Muscle of back (tissue), 13 donors: Measurements from ENCODE around the gene PRR23A. TPM values are rescaled to one million over a fixed set of nuclear protein-coding genes. Genes with fewer than 3 reads are reported as not detected.
"Not testable (repeated sequence)": the region's sequence is repeated elsewhere in the genome, so short reads cannot be mapped to it uniquely, and the experiment has no call there.

Experiments used
- DNase-seq, 3 donors: peaks; one replicate each; pipeline versions ENCODE4 v3.0.0 to v3.0.0-alpha.2; 2013
- long read RNA-seq, 9 donors: transcript quantifications; one replicate each; lab custom pipeline, GENCODE V29; 2026
- polyA plus RNA-seq, 10 donors: library from polyadenylated mRNA; unstranded; fragments of 120-200 nt; gene quantifications; one replicate each; pipeline ENCODE4 v1.2.1, GENCODE V29; 2013; ENCODE audit not compliant: insufficient read length in 10 of 10

The PRR23A gene
- polyA plus RNA-seq = not detected
- long read RNA-seq, donor 1 = 0 reads
- long read RNA-seq, donor 2 = 0 reads
- long read RNA-seq, donor 3 = 0 reads
- long read RNA-seq, donor 4 = 0 reads
- long read RNA-seq, donor 5 = 0 reads
- long read RNA-seq, donor 6 = 0 reads
- long read RNA-seq, donor 7 = 0 reads
- long read RNA-seq, donor 8 = 0 reads
- long read RNA-seq, donor 9 = 0 reads

DNA sequence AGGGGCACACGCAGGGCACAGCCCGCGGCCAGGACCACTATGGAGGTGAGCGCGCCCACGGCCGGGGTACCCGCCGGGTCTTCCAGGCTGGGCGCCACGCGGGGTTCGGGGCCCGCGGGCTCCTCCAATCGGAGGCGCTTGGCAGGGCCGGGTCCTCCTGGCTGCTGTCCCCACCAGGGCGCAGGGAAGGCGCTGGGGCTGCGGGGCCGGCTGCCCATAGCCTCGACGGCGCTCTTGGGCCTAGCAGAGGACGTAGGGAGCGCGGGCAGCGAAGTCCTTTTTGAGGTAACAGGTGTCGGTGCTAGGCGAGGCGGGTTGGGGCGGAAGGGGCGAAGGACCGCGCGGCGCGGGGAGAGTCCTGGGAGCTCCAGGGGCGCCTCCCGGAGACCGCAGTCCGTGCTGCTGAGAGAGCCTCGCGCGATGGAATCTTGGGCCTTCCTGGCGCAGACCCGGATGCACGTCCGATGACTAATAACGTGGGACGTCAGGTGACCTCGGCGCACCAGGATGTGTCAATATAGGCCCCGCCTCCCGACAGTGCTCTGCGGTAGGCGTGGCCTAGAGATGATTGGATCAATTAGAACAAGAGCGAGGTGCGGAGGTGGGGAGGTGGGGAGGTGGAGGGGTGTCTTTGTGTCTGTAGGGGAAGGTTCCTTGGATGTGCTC lies at the start of gene PRR23A:
Gene PRR23A, minus strand, starts transcription at position 218 of the 666 bp plus-strand sequence. Its CDS starts 0 bp downstream, at position 218.
- no peak for DNase-seq

DNA sequence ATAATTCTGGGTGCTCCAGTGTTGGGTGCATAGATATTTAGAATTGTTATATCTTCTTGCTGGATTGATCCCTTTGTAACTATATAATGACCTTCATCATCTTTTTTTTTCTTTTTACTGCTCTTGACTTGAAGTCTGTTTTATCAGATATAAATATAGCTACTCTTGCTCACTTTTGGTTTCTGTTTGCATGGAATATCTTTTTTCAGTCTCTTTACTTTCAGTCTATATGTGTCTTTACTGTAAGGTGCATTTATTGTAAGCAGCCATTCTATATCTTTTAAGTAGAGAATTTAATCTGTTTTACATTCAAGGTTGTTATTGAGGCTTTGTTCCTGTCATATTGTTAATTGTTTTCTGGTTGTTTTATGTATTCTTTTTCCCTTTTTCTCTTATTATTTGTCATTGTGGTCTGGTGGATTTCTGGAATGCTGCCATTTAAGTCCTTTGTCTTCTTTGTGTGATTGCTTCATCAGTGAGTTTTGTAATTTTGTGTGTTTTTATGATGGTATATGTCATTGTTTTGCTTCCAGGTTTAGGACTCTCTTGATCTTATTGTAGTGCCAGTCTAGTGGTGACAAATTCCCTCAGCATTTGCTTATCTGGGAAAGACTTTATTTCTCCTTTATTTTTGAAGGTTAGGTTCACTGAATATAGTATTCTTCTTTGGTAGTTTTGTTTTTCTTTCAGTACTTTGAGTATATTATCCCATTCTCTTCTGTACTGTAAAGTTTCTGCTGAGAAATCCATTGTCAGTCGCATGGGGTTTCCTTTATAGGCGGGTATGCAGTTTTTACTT lies 46.9 kb upstream of the PRR23A start:
- no peak for DNase-seq

DNA sequence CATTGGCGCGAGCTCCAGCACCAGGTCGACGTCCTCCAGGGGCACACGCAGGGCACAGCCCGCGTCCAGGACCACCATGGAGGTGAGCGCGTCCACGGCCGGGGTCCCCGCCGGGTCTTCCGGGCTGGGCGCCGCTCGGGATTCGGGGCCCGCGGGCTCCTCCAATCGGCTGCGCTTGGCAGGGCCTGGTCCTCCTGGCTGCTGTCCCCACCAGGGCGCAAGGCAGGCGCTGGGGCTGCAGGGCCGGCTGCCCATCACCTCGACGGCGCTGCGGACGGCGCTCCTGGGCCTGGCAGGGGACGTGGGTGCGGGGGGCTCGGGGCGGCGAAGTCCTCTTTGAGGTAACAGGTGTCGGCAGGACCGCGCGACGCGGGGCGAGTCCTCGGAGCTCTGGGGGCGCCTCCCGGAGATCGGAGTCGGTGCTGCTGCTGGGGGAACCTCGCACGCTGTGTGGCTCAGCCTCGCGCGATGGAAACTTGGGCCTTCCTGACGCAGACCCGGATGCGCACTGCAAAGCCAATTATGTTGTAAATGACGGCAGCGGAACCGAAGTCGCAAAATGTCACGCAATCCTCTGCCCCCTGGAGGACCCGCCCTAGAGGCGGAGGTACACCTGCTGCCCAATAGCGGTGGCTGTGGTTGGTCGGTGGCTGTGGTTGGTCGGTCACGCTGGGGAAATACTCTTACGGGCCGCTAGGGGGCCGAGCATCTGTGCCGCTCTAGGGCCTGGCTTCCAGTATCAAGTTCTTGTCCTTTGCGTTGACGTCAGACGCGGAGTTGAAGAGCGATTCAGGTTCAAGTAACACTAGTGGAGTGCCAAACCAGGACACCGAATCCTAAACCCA lies 38.5 kb upstream of the PRR23A start, which contains the start of gene PRR23C:
Gene PRR23C, minus strand, starts transcription at position 527 of the 845 bp plus-strand sequence. Its CDS starts 272 bp downstream, at position 255.
- DNase-seq = no peak

DNA sequence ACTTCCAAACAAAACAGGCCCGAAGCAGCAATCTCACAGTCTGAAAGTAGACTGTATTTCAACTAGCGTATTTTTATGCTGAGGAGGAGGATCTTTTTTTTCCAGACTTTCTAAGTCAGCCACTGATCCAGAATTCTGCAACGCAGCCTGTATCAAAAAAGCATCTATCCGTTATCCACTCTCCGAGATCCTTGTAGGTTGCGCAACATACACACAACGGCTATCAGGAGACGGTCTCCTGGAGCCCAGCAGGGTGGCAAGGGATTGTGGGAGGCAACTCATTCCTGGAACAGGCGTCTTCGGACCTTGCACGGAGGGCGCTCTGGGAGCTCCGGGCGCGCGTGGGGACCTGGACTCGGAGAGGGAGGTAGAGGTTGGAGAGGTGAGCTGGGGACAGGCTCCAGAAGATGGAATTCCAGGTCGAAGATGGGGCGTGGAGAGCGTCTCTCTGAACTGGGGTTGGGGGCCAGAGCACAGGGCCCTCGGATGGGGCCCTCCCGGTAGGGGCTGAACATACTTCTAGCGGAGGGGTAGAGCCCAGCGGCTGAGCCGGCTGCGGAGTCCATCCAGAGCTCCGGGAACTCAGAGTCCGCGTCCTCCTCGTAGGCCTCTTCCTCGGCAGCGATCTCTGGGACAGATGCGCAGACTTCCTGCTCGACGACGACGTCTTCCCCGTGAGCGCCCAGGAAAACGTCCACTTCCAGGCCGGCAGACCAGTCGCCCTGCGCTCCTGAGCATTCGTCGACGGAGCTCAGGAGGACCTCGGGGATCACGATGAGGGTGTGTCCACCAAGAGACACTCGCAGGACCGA lies 37.7 kb upstream of the PRR23A start:
- DNase-seq = no peak

DNA sequence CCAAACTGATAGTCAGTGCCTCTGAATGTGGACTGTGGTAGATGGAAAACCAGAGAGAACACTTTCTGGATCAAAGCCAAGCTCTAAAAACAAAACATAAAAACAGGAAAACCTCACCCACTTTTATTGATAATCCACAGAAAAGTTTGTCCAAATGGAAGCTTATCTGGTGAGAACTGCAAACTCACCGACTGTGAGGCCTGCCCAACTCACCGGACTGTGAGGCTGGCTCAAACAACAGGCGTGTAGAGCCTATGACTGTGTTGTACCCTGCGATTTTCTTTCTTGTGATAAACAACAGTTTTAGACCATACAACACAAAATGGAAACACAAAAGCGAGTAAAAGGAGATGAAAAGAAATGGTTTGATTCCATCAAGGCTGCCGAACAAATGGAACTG lies 31.4 kb upstream of the PRR23A start:
- DNase-seq = no peak

DNA sequence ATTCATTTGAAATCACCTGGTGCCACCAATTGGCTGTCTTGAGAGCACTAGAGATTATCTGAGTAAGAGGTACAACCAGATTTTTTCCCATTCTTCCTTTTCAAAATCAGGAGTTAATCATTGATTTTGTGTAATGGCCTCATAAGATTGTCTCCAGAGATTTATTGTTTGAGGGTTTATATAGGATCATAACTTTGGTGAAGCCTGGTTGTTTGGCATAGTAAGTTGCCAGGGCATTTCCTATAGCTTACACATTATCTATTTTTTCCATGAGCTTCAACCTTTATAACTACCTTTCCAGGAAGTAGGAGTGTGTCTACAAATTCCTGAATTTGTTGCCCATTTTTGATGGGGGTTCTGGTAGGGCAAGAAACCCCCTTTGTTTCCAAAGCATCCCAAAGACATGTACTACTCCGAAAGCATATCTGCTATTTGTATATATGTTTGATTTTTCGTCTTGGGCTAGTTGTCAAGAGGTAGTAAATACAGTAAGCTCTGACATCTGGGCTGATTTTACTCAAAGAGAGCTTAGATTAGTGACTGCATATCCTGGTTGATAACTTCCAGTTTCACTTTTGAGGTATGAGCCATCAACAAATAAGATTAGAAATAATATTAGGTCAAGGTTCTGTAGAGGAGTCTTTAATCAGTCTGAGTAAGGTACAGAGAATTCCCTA lies 26.4 kb upstream of the PRR23A start:
- DNase-seq = no peak

DNA sequence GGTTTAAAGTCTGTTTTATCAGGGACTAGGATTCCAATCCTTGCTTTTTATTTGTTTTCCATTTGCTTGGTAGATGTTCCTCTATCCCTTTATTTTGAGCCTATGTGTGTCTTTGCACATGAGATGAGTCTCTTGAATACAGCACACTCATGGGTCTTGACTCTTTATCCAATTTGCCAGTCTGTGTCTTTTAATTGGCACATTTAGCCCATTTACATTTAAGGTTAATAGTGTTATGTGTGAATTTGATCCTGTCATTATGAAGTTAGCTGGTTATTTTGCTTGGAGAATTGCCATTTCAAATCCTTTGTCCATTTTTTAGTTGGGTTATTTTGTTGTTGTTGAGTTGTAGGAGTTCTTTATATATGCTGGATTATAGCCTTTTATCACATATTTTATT lies 24.5 kb upstream of the PRR23A start:
- not testable (repeated sequence) for DNase-seq

DNA sequence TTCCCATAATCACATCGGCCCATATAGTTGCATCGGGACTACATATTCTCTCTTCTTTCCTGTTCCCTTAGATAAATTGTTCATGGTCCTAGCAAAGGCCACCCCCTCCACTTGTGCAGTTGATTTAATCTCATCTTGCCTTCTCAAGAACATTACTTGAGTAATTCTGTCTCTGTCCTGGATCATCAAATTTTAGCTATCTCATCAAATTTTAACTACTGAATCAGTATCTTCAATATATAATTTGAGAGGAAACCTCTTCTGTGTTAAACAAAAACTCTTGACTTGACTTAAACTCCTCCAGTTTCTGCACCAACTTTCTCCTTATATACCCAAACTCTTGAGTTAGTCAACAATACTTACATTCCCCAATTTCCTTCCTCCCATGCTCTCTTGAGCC lies 18.9 kb upstream of the PRR23A start:
- DNase-seq = no peak

DNA sequence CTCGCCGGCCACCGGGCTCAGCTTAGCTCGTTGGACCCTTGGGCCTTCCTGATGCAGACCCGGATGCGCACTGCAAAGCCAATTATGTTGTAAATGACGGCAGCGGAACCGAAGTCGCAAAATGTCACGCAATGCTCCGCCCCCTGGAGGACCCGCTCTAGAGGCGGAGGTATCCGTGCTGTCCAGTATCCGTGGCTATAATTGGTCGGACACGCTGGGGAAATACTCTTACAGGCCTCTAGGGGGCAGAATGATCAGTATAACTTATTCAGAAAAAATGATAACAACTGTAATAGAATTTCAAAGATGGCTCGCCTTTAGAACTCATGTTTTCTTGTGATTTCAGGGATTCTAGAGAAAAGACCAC lies 14.8 kb upstream of the PRR23A start, which contains the start of gene PRR23B:
Gene PRR23B, minus strand, starts transcription at position 59 of the 367 bp plus-strand sequence. CDS start 265 bp downstream, outside the sequence.
- no peak for DNase-seq

DNA sequence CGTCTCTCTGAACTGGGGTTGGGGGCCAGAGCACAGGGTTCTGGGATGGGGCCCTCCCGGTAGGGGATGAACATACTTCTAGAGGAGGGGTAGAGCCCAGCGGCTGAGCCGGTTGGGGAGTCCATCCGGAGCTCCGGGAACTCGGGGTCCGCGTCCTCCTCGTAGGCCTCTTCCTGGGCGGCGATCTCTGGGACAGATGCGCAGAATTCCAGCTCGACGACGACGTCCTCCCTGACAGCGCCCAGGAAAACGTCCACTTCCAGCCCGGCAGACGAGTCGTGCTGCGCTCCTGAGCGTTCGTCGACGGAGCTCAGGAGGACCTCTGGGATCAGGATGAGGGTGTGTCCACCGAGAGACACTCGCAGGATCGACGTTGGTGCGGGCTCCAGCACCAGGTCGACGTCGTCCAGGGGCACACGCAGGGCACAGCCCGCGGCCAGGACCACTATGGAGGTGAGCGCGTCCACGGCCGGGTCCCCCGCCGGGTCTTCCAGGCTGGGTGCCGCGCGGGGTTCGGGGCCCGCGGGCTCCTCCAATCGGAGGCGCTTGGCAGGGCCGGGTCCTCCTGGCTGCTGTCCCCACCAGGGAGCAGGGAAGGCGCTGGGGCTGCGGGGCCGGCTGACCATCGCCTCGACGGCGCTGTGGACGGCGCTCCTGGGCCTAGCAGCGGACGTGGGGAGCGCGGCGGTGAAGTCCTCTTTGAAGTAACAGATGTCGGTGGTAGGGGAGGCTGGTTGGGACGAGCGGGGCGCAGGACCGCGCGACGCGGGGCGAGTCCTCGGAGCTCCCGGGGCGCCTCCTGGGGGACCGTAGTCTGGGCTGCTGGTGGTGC lies 14.2 kb upstream of the PRR23A start:
- no peak for DNase-seq

DNA sequence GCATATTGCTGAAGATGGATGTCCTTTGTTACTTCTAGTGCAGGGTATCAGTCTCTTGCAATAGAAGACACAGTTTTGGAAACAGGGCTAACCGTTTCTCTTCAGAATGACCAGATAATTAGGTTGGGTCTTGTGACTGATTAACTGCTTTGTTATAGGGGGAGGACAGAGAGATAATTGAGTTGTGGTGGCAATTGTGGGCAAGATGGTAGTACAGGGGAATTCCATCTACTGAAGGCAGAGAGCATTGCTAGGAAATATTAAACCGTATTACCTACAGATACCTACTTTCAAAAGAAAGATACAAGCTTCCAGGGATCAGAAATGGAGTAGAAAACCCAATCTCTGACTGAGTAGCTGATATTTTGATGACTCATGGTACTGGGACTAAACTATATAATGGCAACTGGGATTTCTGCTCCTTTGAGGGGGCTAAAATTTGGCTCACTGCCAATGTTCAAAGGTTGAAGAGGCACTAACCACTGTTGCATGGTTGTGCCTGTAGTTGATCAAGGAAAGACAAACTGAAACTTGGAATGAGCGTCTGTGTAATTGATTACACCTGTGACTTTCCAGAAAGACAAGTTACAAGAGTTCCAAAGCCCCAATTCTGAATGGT lies 10.5 kb upstream of the PRR23A start:
- DNase-seq = no peak

DNA sequence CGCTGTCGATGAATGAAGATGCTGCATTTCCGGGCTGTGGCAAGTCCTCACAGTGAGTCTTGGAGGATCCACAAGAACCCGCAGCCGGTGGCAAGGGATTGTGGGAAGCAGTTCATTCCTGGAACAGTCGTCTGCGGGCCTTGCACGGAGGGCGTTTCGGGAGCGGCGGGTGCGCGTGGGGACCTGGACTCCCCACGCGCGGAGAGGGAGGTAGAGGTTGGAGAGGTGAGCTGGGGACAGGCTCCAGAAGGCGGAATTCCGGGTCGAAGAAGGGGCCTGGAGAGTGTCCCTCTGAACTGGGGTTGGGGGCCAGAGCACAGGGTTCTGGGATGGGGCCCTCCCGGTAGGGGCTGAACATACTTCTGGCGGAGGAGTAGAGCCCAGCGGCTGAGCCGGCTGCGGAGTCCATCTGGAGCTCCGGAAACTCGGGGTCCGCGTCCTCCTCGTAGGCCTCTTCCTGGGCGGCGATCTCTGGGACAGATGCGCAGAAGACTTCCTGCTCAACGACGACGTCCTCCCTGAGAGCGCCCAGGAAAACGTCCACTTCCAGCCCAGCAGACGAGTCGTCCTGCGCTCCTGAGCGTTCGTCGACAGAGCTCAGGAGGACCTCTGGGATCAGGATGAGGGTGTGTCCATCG lies 593 bp downstream of the PRR23A start:
- DNase-seq = no peak

DNA sequence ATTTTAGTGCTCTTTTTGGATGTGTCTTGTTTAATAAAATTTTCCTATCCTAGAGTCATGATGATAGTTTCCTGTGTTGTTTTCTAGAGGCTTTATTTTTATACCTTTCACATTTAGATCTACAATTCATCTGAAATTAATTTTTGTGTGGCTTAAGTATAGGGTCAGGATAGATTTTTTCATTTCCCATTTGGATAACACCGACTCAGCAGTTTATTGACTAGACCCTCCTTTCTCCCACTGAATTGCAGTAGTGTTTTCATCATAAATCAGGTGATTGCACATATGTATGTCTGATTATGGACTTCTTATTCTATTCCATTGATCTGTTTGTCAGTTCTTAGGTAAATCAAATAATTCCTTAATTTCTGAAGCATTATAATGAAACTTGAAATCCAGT lies 10.4 kb downstream of the PRR23A start:
- no peak for DNase-seq

DNA sequence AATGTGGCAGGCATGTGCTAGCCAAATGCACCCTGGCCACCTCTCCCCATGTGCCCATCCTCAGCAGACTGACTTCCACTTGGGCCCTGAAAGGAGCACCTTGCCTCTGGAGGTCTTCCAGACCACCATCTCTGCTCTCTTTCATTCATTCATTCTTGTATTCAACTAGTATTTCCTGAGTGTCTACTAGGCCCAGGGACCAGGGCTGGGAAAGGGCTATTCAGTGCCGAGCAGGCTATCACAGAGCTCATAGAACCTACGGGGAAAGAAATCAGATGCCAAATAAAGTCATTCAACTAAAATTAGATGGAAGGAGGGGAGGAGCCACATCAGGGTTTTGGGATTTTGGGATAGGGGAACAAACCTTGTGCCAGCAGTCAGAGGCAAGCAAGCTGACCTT lies 18.9 kb downstream of the PRR23A start:
- DNase-seq = no peak

DNA sequence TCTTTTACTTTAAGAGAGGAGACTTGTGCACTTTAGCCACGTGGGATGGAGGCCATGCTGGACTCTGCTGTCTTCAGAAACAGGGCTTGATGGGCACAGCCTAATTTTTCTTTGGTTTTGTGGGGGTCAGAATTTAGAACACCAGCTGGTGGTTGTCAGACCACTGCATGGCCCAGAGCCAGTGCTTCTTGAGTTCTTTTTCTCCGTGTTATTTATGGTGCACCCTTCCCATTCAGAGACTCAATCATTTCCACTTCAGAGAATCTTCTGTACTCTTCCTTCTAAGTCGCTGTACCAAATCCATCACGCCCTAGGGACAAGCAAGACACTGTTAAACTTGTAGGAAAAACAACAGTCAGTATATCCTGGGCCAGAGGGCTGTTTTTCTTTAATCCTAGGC lies 20.1 kb downstream of the PRR23A start:
- no peak for DNase-seq

DNA sequence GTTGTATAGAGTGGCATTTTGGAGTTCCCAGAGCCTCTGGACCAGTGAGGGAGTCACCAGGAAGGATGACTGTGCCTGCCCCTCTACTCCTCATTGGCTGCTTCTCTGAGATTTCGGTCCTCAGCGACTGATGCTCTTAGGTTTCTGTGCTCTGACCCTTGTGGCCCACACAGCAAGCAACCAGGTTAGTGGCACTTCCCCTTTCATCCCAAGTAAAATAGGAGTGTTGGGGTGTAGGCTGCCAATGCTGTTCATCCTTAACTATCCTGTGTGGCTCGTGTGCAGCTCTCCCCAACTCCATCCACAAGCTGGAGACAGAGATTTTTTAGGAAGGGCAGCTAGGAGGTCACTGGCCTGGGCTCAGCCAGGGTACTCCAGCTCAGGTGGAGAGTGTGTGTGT lies 21.3 kb downstream of the PRR23A start:
- no peak for DNase-seq

DNA sequence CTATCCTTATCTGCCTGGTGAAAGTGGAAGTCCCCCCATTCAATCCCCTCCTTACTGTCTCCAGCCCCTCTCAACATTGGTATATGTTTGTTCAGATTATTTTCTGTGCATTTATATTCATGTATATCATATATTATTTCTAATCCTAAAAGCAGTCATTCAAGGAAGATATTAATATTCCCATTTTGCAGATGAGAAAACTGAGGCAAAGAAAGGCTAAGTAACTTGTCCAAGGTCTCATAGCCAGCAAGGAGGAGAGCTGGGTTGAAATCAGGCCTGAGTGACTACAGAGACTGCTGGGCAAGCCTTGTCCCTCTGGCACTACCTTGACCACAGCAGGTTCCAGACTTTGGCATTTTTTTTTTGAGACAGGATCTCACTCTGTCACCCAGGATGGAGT lies 30.0 kb downstream of the PRR23A start:
- DNase-seq = no peak

DNA sequence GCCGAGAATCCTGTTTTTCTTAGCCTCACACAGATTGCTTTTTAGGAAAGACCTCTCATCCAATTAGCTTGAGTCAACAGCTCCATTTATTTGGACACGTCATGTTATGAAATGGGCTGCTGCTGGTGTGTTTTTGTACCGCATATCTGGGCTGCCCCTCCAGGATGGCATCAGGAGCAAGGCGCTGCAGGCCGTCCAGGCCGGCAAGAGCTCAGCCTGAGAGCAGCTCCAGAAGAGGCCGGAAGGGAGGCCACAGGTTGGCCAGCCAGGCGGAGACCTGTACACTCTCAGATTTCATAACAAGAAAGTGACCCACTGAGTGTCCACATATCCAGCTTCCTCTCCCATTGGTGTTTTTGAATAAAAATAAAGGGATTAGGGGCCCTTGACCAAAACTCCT lies 30.7 kb downstream of the PRR23A start:
- DNase-seq = no peak
